Right hindlimb (tissue), 1 donor: ENCODE data around the gene NECAB2.

Experiments used
- DNase-seq: peaks from one replicate; pipeline ENCODE4 v3.0.0-alpha.2; 2018

NECAB2 gene

GRCh38 chr16:84047626-84048025, 79.6 kb downstream of the NECAB2 start:
- DNase-seq = no peak

- DNase-seq = no peak
Measured at GRCh38 chr16:84048270-84048669, 80.2 kb downstream of the NECAB2 start.

GRCh38 chr16:84048871-84049270, 80.8 kb downstream of the NECAB2 start:
- DNase-seq = no peak

- DNase-seq = no peak
Measured at GRCh38 chr16:84049403-84050060, 81.5 kb downstream of the NECAB2 start.

GRCh38 chr16:84050316-84050715, 82.3 kb downstream of the NECAB2 start:
- no peak for DNase-seq

- no peak for DNase-seq
Measured at GRCh38 chr16:84052071-84052622, 84.1 kb downstream of the NECAB2 start.
